GM18873 (cell line): Measurements from ENCODE around the gene PFN1.

Experiments used
- ATAC-seq: cut with Tn5 transposase; IDR thresholded peaks from one replicate; pipeline ENCODE4 v1.9.1; 2021; ENCODE audit warnings: mild to moderate bottlenecking, moderate library complexity, moderate number of reproducible peaks; ENCODE audit not compliant: unreplicated experiment, low FRiP score

Gene PFN1

DNA sequence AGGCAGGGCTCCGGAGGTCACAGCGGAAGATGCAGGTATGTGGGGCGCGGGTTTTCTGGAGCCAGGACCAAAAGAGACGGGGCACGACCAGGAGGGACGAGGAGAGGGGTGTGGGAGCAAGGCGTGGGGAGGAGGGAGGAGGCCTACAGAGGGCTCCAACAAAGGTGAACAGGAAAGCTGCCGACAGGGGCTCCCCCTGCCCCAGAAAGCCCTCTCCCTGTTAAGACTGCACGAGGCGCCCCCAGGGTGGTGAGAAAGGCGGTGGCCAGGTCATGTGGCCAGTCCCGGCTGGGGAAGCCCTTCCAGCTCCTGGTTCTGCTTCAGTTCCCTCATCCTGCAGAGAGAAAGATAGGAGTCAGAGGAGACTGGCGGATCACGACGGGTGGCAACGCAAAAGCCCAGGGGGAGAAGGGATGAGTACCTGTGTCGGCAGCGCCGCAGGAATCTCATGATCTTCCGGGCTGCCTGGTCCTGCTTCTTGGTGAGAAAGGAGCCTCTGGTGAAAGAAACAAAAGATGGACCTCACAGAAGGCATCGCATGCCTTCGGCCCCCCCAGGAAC lies 20.2 kb upstream of the PFN1 start:
- no peak for ATAC-seq

DNA sequence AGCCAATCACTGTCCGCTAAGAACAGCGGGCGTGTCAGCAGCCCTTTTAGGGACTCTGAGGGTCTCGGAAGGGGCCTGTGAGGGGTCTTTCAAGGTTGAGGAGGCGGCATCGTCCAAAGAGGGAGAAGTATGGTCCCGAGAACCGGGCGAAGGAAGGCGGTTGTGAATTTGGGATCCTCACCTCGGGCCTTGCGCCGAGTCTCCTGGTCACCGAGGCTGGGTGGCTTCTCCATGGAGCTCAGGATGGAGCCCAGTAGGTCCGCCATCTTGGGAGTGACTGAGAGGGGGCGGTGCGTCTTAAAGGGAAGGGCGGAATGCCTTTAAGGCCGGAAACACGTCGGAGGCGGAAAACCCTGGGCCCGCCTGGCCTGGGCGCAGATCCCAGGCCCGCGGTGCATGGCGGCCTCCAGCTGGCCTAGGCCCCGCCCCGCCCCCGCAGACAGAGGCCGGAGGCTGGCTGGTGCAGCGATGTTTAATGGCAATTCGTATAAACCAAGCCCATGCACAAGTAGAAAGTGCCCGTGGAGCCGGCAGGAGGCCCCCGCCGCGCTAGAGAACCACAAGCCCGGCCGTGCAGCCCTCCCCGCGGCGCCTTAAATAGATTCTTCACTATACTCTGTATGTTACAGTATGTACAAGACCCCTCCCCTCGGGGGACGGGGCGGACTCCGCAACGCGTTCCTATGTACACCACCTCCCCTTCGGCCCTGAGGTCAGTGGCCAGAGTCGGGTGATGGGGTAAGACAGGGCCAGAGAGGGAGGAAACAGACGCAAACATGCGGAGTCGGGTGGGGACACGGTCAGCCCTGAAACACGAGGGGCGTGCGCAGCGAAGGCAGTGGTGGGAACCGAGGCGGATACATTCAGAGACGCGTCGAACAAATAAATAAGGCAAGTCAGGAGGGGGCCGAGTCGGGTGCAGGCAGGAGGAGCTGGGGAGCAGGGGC lies 19.5 kb upstream of the PFN1 start, which contains the start of gene SPAG7:
Gene SPAG7 (minus strand): TSS at position 279 of the 947 bp plus-strand sequence. CDS start 13 bp downstream, at position 266.
- peak; percentile 52 for ATAC-seq

DNA sequence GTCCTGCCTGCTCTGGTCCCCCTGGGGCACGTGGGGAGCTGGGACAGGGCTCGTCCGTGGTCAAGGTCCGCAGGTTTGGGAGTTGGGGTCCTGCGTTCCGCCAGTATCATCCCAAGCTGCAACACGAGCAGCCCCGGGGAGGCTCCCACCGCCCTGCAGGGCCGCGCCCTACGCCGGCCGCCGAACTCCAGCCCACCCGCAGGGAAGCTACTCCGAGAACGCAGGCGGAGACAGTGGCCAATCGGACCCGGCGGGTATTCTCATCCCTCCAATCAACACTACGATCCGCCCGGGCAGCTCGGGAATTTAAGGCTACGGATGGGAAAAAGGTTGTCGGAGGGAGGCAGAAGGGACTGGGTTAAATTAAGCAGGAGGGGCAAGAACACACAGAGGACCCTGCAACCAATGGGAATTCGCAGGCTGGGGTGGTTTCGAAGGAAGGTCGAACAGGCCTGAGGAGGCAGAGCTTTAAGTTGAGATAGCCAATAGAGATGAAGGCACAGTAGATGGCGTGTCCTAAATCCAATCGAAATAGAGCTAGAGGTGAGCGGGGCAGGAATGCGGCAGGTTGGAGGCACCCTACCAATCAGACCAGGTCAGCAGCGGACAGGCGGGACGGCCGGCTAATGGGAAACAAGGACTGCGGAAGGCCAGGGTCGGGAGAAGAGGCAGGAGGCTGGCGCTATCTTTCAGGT lies 18.7 kb upstream of the PFN1 start:
- ATAC-seq = peak; percentile 79

DNA sequence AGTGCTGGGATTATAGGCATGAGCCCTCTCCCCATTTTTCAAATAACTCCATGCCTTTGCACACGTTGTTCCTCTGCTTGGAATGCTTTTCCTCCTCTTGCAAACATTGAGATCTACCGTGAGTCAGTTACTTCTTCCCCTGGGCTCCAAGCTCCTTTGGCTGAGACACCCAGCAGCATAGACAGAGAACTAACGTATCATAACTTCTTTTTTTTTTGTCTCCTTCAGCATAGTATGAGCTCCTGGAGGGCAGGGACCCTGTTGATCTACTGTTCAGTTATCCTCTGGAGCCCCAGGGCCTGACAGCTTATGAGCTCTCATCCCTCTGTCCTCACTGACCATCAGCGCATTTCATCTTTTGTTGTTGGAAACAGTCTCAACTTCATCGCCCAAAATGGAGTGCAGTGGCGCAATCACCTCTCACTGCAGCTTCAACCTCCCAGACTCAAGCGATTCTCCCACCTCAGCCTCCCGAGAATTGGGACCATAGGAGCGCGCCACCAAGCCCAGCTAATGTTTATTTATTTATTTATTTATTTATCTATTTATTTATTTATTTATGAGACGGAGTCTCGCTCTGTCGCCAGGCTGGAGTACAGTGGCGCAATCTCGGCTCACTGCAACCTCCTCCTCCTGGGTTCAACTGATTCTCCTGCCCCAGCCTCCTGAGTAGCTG lies 17.1 kb upstream of the PFN1 start:
- ATAC-seq = no peak

DNA sequence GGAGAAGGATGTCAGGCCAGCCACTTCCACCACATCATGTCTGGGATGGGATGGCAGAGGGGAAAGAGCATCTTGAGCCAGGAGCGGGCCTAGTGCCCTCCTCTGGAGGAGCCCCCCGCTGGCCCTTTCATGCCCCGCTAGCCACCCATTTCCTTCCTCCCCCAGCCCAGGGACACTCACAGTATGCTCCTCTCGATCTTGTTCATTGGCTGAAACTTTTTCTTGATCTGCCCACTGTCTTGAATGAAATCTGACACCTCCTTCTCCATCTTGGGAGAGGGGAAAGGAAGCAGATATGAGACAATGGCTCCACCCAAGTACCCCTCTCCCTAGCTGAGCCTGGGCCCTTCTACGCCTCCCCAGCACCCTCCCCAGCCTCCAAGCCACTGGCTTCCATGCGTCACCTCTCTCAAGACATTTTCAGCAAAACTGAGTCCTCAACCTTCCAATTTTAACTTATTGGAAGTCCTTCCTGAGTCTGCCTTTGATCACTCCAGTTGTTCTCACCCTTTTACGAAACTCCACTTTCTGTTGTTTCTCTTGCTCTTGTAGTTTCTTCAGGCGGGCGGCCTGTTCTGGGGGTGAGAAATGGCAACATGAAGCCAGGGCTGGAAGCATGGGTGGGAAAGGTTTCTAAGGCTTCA lies 12.1 kb upstream of the PFN1 start:
- no peak for ATAC-seq

DNA sequence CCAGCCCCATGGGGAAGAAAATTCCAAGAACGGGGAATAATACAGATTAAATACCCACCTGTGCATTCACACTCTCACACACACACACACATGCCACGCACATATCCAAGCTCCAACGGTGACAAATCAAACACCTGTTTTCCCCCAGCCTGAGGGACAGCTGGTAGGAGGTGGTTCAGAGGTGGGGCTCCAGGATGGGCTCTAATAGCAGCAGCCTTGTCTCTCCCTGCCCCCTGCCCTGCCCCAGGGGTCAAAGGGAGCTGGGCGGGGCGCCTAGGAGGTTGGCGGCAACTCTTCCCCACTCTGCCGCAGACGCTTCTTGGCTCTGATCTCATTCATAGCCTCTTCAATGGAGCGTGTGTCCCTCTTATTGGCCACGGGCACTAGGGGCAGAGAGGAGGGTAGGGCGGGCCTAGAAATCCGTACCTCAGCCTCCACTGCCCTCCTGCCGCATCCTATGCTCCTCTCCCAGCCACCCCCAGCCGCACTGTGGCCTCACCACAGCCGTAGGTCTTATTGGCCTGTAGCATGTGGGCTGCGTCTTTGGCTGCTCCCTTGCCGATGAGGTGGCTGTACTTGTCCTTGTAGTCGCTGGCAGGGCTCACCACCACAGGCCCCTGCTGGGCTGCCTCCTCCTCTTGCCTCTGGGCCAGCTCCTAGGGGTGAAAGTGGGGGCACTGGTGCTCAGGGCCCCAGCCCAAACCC lies 11.1 kb upstream of the PFN1 start:
- ATAC-seq = no peak

DNA sequence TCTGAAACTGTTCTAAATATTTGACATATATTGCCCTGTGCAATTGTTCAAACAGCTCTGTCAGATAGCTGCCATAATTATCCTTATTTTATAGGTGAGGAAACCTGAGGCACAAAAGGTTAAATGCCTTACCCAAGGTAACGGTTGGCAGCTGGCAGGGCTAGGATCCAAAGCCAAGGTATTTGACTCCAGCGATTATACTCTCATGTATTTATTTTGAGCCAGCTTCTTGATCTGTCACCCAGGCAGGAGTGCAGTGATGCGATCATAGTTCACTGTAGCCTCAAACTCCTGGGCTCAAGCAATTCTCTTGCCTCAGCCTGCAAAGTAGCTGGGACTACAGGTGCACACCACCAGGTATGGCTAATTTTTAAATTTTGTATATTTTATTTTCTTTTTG lies 9.8 kb upstream of the PFN1 start:
- ATAC-seq = no peak

DNA sequence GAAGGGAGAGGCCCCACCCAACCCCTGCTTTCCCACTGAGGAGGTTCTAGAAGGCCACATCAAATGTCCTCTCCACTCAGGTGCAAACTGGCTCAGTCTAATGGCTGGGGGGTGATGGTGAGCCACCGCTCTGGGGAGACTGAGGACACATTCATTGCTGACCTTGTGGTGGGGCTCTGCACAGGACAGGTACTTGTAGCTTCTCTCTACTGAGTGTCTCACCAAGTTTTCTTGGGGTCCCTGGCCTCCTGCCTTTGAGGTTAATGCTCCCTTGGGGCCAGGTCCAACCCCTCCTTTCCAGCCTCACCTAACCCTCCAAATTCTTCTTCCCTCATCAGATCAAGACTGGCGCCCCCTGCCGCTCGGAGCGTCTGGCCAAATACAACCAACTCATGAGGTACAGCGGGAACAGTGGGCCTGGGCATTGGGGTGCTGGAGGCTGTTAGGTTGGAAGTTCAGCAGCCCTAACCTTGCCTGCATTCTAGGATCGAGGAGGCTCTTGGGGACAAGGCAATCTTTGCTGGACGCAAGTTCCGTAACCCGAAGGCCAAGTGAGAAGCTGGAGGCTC lies 8.2 kb upstream of the PFN1 start:
- ATAC-seq = no peak

DNA sequence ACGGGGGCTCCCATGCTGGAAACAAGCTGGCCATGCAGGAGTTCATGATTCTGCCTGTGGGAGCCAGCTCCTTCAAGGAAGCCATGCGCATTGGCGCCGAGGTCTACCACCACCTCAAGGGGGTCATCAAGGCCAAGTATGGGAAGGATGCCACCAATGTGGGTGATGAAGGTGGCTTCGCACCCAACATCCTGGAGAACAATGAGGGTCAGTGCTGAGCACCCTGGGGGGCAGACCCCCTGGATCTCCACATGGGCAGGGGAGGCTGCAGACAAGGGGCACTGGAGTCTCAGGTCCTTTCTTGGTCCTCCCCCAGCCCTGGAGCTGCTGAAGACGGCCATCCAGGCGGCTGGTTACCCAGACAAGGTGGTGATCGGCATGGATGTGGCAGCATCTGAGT lies 6.8 kb upstream of the PFN1 start:
- no peak for ATAC-seq

DNA sequence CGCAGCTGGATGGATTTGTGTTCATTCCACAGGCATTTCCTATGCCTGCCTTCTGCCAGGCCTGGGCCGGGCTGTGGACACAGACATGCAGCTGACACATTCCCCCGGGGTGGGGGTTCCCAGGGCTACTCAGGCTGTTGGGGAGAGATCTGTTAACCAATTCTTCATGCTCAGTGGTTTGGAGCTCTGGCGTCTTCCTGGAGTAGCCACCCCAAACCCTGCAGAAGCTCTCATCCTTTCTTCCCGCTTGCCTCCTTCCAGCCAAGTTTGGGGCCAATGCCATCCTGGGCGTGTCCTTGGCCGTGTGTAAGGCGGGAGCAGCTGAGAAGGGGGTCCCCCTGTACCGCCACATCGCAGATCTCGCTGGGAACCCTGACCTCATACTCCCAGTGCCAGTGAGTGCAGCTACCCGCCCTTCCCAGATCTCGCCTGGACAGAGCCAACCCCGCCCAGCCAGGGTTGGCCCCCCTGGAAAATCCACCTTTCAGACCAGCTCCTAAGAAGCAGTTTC lies 5.2 kb upstream of the PFN1 start:
- ATAC-seq = no peak

DNA sequence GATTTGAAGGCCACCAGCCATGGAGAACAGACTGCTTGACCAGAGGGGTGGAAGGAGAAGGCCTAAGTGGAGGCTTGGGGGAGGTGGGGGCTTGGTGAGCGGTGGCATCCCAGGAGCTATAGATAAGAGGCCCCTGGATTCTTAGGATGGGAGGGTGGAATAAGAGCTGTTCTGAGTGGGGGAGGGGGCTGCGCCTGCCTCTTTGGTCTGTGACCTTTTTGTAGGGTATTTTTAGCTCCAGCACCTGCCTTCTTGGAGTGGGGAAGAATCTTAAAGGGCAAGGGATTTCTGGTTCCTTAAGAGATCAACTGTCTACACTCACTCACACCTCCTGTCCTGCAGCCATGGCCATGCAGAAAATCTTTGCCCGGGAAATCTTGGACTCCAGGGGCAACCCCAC lies 3.2 kb upstream of the PFN1 start:
- ATAC-seq = no peak

DNA sequence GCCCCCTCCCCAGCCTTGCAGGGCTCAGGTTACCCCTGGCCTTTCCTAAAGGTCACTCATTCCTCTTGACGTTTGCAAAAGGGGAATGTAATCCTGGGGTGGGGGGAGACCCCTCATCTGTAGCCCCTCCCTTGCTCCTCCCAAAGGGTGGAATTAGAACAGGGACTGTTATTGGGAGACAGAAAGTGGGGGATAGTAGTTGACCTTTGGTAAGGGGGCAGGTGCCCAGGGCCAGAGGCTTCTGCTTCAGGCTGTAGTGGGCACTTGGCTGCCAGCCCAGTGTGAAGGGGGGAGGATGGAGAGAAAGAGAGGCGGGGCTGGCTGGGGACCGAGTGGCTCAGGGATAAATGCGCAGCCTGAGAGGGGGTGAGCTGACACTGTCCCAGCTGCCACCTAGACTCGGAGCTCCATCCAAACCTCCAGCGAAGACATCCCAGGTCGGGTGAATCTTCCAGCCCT lies 2.4 kb upstream of the PFN1 start, which contains the start of gene ENO3:
Gene ENO3 (plus strand): TSS at position 374 of the 459 bp plus-strand sequence. CDS start 711 bp downstream, outside the sequence.
- ATAC-seq = no peak

DNA sequence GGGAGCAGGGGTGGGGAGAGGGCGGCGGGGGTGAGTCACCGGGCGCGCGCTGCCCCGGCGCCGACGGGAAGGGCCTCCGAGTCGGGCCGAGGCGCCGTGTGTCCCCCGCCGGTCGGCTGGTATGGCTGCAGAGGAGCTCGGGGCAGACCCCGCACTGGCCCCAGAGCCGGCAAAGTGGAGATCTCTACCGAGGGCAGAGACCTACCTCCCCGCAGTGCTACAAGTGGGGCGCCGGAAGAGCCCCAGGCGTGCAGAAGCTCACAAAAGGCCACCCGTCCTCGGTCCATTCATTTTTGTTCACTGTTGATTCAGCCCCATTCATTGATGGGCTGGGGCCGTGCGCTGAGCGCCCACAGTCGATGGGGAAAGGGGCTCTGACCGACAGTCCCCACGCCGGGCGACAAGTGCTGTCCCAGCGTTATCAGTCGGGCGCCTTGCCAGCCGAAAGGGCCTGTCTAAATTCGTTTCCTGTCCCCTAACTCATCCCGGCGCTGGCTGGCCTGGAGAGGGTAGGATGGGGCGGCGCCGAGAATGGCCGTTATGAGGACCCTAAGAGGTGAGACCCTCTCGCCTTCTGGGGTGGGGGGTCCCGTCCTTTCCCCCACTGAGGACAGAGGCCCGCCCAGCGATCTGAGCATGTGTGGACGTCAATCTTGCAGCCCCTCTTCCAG lies 1.9 kb upstream of the PFN1 start:
- ATAC-seq = no peak

DNA sequence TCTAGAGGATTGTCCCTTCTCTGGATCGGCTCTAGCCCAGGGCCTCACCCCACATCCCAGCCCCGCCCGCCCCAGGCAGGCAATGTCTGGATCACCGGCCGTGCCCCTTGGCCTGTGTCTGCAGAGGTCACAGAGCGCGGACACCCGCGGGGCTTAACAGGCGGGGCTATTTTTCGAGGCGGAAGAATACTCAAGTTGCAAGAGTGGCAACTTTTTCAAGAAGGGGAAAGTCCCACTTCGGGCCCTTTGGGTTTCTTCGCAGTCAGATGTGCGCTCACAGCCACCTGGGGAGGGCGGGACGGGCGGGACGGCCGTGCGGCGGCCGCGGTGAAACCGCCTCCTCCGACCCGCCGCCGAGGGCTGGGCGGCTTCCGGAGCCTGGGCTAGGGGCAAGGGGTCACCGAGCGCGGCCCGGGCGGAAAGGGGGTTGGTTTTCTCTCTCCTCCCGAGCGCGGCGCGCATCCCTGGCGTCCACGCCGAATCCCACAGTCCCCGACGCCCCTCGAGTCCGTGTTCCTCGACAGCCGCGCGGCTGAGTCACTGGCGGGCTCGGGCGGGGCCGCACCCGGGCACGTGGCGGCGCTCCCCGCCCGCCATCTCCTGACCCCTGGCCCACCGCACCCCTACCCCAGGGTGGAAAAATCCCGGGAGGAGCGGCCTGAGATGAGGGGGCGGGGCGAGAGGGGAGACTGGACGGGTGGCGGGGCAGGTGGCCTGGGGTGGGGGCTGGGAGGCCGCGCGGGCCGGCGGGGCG lies 1.2 kb upstream of the PFN1 start:
- ATAC-seq = peak; percentile 30

DNA sequence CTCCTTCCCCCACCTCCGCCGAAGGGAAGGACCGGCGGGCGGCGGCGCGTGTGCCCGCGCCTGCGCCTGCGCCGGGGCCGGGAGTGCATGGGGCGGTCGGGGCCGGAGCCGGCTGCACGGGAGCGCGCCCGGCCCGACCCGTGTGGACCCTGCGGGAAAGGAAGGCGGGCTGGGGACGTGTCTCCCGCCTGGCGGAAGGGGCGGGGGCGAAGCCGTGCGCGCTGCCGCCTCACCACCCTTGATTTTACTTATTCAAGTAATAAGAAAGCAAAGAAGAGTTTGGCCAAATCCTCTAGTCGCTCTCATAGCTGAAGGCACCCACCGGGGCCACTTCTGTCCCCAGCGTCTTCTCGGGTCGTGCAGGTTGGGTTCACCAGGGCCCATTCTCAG lies 596 bp upstream of the PFN1 start:
- ATAC-seq = peak; percentile 17

DNA sequence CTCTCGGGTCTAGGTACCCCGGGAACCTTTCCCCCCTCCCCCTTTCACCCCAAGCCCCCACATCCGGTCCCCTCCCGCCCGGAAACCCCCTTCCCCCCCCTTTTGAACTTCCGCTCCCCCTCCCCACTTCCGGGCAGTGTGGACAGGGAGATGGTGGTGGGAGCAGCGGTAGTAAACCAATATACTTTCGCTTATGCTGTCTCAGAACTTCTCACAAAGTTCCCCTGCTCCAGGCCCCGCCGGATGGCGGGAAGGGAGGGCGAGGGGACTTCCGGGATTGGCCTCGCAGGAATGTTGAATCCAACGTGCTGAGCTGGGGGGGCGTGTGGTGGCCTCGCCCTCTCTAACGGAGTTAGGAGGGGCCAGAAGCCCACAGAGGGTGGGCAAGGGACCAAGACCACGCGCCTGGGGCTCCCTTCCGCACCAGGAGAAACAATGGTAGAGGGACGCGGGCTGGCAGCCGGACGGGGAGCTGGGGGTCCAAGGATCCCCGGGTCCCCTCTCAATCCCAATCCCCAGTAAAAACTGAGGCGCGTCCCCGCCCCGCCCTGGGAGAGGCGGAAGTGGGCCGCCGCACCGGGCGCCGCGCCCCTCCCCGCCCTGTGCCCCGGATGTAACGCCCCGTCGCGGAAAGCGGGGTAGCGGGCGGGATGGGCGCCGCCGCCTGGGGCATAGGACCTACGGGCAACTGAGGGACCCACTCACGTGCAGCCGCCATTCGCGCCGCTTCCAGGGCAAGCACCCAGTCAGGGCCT lies 742 bp downstream of the PFN1 start:
- ATAC-seq = no peak

DNA sequence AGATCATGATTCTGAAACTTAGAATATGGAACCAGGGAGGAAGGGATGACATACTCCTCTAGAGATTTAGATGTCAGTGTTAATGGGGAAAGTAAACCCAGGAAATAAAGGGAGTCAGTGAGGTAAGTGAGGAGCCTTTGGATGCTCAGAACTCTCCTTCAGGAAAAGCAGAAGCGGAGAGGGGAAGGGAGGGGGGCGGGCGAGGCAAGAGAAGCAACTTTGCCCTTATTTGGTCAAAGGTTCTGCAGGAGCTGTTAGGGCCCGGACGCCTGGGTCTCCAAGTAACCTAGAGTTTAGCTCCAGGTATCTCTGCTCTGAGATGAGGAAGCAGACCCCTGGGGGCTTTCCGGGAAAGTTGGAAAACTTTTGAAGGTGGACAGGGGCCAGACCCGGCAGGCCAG lies 1.3 kb downstream of the PFN1 start:
- no peak for ATAC-seq
